Measurements from ENCODE around the gene UGT1A7. TPM values are rescaled to one million over a fixed set of nuclear protein-coding genes. Genes with fewer than 3 reads are reported as not detected.

Gene UGT1A7
- total RNA-seq, 1 donor from 2014 or later, result 0.19 TPM

DNA sequence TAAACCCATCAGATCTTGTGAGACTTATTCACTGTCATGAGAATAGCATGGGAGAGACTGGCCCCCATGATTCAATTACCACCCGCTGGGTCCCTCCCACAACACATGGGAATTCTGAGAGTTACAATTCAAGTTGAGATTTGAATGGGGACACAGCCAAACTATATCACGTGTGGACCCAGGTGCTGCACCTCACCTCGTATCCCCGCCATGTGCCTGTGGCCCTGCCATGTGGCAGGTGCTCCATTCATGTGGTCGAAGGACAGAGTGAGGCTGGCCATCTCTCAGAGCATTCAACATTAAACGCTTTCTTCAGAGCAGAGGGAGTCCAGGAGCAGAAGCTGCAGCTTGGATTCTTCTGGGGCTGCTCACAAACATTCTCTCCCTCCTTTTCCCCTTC lies 128.7 kb downstream of the UGT1A7 start:
- no peak overlapping the region for H3K27ac Mint-ChIP-seq

GRCh38 chr2:233811087-233811486 lies 129.4 kb downstream of the UGT1A7 start:
- no peaks in the 10 kb centered on the region for H3K4me1 Mint-ChIP-seq (ENCODE audit: unreplicated experiment)
- H3K4me3 Mint-ChIP-seq, result no peak overlapping the region
- no peak overlapping the region for H3K27ac Mint-ChIP-seq
- DNase-seq (ENCODE audit: extremely low spot score, unreplicated experiment), result no peak
- H3K27me3 Mint-ChIP-seq, result peaks cover 15% of the 10 kb centered on the region
- TF ChIP-seq CTCF (conservative IDR thresholded peaks at IDR 0.05), result no peak
- H3K36me3 Mint-ChIP-seq, result no peaks in the 10 kb centered on the region
- no peaks in the 10 kb centered on the region for H3K9me3 Mint-ChIP-seq

More for the DNA sequence above, 128.7 kb downstream of the UGT1A7 start:
- DNase-seq (ENCODE audit: extremely low spot score, unreplicated experiment), result peak; percentile 59
- Mint-ChIP-seq H3K4me3 (no peak overlapping the region), H3K36me3 (no peaks in the 10 kb centered on the region), H3K9me3 (no peaks in the 10 kb centered on the region), H3K27me3 (peaks cover 17% of the 10 kb centered on the region), H3K4me1 (ENCODE audit: unreplicated experiment) (no peaks in the 10 kb centered on the region)
- no peak for TF ChIP-seq CTCF (conservative IDR thresholded peaks at IDR 0.05)

- H3K9me3 Mint-ChIP-seq, result no peaks in the 10 kb centered on the region
- peaks cover 15% of the 10 kb centered on the region for H3K27me3 Mint-ChIP-seq
- H3K36me3 Mint-ChIP-seq, result no peaks in the 10 kb centered on the region
- H3K27ac Mint-ChIP-seq, result no peak overlapping the region
- no peak overlapping the region for H3K4me3 Mint-ChIP-seq
- DNase-seq (ENCODE audit: extremely low spot score, unreplicated experiment), result peak; percentile 40
- no peak for TF ChIP-seq CTCF (conservative IDR thresholded peaks at IDR 0.05)
- H3K4me1 Mint-ChIP-seq (ENCODE audit: unreplicated experiment), result peaks cover 5% of the 10 kb centered on the region
Measured at GRCh38 chr2:233811732-233812131, 130.0 kb downstream of the UGT1A7 start.

DNA sequence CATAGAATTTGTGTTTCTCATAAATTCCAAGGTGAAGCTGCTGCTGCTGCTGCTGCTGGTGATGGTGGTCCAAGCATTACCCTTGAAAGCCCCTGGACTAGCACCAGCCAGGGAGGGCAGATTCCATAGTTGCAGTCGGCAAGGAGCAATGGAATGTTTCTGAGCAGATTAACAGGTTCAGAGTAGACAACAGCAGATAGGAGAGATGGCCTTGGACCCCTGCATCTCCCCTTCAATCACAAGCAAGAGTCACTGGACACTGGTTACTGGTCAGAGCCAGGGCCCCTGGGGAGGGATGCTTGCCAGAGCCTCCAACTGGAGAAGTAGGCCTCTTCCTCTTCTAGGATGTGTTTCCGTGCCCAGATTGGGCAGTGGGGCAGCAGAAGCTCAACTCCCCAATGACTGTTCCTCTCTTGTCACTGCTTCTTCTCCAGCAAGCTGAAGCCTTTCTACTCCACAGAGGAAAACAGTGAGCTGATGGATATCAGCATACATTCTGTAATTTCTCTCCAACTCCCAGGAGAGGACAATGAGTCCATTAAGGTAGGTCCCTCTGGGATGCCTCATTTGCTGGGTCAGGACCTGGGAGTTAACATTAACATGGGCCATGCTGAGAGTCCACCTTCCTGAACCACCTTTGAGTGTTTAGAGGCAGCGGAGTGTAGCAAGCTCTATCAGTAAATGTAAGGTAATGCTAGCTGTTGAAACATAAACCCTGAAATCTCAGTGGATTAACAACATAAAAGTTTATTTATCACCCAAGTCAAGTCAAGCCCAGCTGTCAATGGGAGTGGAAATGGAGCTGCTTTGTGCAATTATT lies 131.7 kb downstream of the UGT1A7 start:
- H3K4me1 Mint-ChIP-seq (ENCODE audit: unreplicated experiment), result peaks cover 11% of the 10 kb centered on the region
- peaks cover 15% of the 10 kb centered on the region for H3K27me3 Mint-ChIP-seq
- H3K4me3 Mint-ChIP-seq, result no peak overlapping the region
- H3K9me3 Mint-ChIP-seq, result no peaks in the 10 kb centered on the region
- TF ChIP-seq CTCF (conservative IDR thresholded peaks at IDR 0.05), result no peak
- no peaks in the 10 kb centered on the region for H3K36me3 Mint-ChIP-seq
- no peak overlapping the region for H3K27ac Mint-ChIP-seq
- DNase-seq (ENCODE audit: extremely low spot score, unreplicated experiment), result peak; percentile 37

- H3K4me1 Mint-ChIP-seq (ENCODE audit: unreplicated experiment), result peaks cover 11% of the 10 kb centered on the region
- peaks cover 15% of the 10 kb centered on the region for H3K27me3 Mint-ChIP-seq
- H3K9me3 Mint-ChIP-seq, result no peaks in the 10 kb centered on the region
- no peaks in the 10 kb centered on the region for H3K36me3 Mint-ChIP-seq
- peak; percentile 52 for DNase-seq (ENCODE audit: extremely low spot score, unreplicated experiment)
- no peak overlapping the region for H3K4me3 Mint-ChIP-seq
- TF ChIP-seq CTCF (conservative IDR thresholded peaks at IDR 0.05), result no peak
- no peak overlapping the region for H3K27ac Mint-ChIP-seq
Measured at GRCh38 chr2:233814056-233814835, 132.5 kb downstream of the UGT1A7 start.
